Measurements from ENCODE around the gene IL6.

IL6 gene

GRCh38 chr7:22781230-22781711, 54.3 kb downstream of the IL6 start:
- no peak for DNase-seq (ENCODE audit: low read depth in 2 of 2)
